Left hindlimb (tissue), 1 donor: ENCODE data around the gene CALCB.
A peak's percentile ranks its signal among the peaks of the same experiment; 100 is the strongest.

Source experiments
- DNase-seq: peaks from one replicate; pipeline ENCODE4 v3.0.0-alpha.2; 2018

CALCB gene

GRCh38 chr11:15119352-15119751, 46.0 kb downstream of the CALCB start:
- DNase-seq: peak; percentile 56

- no peak for DNase-seq
These were observed 46.4 kb downstream of the CALCB start for GRCh38 chr11:15119826-15120225.

GRCh38 chr11:15123849-15124248, 50.5 kb downstream of the CALCB start:
- DNase-seq: no peak

- no peak for DNase-seq
These were observed 51.1 kb downstream of the CALCB start for GRCh38 chr11:15124528-15124927.

GRCh38 chr11:15127341-15127740, 53.9 kb downstream of the CALCB start:
- DNase-seq: no peak
